ENCODE data around the gene SYNM. TPM values are rescaled to one million over a fixed set of nuclear protein-coding genes. Genes with fewer than 3 reads are reported as not detected.

SYNM gene
- total RNA-seq, 6 experiments from 2014 or later, result 4.6 to 7.6 (median 7.4) TPM

- Mint-ChIP-seq H3K9me3 (no peaks in the 10 kb centered on the region), H3K4me1 (ENCODE audit: low read depth) (no peaks in the 10 kb centered on the region), H3K27ac (no peak overlapping the region)
These were observed 8.8 kb downstream of the SYNM start for GRCh38 chr15:99113547-99114271.

GRCh38 chr15:99114511-99115299 is 9.8 kb downstream of the SYNM start:
- Mint-ChIP-seq H3K36me3 (ENCODE audit: low read depth) (peaks cover 16% of the 10 kb centered on the region; the same call in 1 of the 2 replicates), H3K27me3 (ENCODE audit: insufficient read depth) (peaks cover 2% of the 10 kb centered on the region), H3K27ac (no peak overlapping the region), H3K4me3 (no peak overlapping the region), H3K9me3 (no peaks in the 10 kb centered on the region), H3K4me1 (ENCODE audit: low read depth) (no peaks in the 10 kb centered on the region)
- no peak for TF ChIP-seq CTCF (IDR thresholded peaks at IDR 0.05)
- DNase-seq, result no peak

More at GRCh38 chr15:99113547-99114271, 8.8 kb downstream of the SYNM start:
- Mint-ChIP-seq H3K27me3 (ENCODE audit: insufficient read depth) (peaks cover 4% of the 10 kb centered on the region), H3K36me3 (ENCODE audit: low read depth) (peaks cover 16% of the 10 kb centered on the region; the same call in 1 of the 2 replicates), H3K4me3 (no peak overlapping the region)
- TF ChIP-seq CTCF (IDR thresholded peaks at IDR 0.05), result no peak
- DNase-seq, result no peak

GRCh38 chr15:99115300-99116215 is 10.7 kb downstream of the SYNM start:
- Mint-ChIP-seq H3K4me3 (no peak overlapping the region), H3K4me1 (ENCODE audit: low read depth) (no peaks in the 10 kb centered on the region), H3K27me3 (ENCODE audit: insufficient read depth) (peaks cover 2% of the 10 kb centered on the region), H3K36me3 (ENCODE audit: low read depth) (peaks cover 16% of the 10 kb centered on the region; the same call in 1 of the 2 replicates), H3K9me3 (no peaks in the 10 kb centered on the region), H3K27ac (no peak overlapping the region)
- no peak for DNase-seq
- no peak for TF ChIP-seq CTCF (IDR thresholded peaks at IDR 0.05)

GRCh38 chr15:99117111-99117510 is 12.2 kb downstream of the SYNM start:
- H3K36me3 Mint-ChIP-seq (ENCODE audit: low read depth), result peaks cover 16% of the 10 kb centered on the region; the same call in 1 of the 2 replicates
- H3K4me3 Mint-ChIP-seq, result no peak overlapping the region
- H3K27ac Mint-ChIP-seq, result no peak overlapping the region
- TF ChIP-seq CTCF (IDR thresholded peaks at IDR 0.05), result no peak
- DNase-seq, result no peak
- H3K4me1 Mint-ChIP-seq (ENCODE audit: low read depth), result no peaks in the 10 kb centered on the region
- H3K27me3 Mint-ChIP-seq (ENCODE audit: insufficient read depth), result peaks cover under 1% of the 10 kb centered on the region; the same call in 1 of the 2 replicates
- H3K9me3 Mint-ChIP-seq, result no peaks in the 10 kb centered on the region
